ELF-1 (cell line): ENCODE measurements around the gene BRWD1.
"Not testable (repeated sequence)": the region's sequence is repeated elsewhere in the genome, so short reads cannot be mapped to it uniquely, and the experiment has no call there.

Experiments used
- DNase-seq: peaks from one replicate; pipeline ENCODE4 v3.0.0-alpha.2; 2016; ENCODE audit warnings: low read depth, low spot score

The BRWD1 gene

DNA sequence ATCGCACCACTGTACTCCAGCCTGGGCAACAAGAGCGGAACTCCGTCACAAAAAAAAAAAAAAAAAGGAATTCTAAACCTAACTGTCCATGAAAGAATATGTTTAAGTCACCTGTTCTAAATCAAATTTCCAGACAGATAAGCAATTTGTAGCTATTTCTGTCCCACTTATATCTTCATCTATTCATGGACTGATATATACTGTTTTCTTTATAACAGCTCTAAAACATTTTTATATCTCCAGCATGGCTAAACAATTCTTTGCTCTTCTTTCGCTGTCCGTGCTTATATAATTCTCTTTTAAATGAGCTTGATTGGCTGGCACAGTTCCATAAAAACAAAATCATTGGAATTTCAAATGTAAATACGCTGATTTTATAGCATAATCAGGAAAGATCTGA is 30.5 kb downstream of the BRWD1 start:
- no peak for DNase-seq

DNA sequence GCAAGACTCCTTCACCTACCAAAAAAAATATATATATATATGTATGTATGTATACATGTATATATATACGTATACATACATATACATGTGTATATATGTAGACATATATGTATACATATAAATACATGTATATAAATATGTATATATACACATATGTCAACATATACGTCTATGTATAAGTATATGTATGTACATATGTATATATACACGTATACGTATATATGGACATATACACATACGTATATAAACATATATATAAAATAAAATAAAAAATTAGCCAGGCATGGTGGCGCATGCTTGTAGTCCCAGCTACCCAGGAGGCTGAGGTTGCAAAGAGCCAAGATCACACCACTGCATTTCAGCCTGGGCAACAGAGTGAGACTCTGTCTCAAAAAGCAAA is 31.6 kb downstream of the BRWD1 start:
- no peak for DNase-seq

DNA sequence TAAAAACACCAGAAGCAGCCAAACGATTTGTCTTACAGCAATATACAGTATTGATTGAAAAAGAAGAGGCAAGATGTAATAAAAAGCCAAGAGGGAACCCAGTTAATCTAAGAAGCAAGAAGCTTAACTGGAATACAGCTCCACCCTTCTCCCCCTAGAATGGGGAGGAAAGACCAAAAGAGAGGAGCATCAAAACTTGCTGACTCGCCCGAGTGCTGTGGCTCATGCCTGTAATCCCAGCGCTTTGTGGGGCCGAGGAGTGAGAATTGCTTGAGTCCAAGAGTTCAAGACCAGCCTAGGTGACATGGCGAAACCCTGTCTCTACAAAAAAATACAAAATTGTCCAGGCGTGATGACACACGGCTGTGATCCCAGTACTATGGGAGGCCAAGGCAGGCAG is 32.2 kb downstream of the BRWD1 start:
- no peak for DNase-seq

DNA sequence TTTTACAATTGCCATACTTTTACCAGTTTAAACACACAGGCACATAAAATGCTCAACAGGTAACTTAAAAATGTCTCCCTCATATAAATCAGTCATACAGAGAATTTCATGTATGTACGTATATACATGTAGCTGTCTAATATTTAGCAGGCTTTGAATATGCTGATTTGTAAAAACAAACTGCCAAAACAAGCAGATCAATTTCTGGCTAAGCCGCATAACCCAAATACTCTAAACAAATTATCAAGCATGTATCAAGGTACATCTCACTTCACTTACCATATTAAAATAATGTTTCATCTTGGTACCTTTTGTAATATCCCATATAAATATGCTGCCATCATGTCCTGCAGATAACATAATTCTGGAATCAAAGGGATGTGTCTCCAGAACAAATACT is 43.8 kb downstream of the BRWD1 start:
- DNase-seq: no peak

DNA sequence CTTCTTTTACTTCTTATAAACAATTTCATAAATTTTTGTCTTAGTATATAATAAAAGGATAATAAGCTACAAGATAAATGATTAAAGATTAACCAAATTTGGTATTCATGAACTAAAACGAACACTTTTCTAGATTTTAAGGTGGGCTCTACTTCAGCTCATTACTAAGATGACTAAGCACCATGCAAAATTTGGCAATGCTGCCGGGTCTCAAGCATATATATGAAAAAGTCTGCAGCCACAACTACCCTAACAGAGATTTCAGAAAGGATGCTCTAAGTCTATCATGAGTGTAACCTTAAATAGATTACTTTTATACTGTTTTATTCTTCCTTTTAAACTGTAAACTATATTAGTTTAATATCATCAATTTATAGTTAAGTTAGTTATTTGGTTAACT is 47.8 kb downstream of the BRWD1 start:
- no peak for DNase-seq

DNA sequence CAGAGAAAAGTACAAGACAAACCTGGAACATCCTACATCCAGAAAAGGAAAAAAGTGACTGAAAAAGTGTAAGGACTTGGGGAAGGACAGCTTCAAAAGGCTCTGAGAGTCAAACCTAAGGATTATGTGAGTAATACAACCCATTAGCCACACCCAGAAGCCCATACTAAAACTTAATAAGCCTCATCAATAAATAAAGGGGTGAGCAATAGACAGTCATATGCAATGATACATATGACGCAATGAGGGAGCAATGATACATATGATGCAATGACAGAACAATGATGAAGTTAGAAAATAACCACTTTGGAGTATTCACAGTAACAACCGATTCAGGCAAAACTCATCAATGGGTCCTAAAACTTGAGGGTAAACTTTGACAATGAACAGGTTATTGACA is 50.1 kb downstream of the BRWD1 start:
- DNase-seq: no peak

DNA sequence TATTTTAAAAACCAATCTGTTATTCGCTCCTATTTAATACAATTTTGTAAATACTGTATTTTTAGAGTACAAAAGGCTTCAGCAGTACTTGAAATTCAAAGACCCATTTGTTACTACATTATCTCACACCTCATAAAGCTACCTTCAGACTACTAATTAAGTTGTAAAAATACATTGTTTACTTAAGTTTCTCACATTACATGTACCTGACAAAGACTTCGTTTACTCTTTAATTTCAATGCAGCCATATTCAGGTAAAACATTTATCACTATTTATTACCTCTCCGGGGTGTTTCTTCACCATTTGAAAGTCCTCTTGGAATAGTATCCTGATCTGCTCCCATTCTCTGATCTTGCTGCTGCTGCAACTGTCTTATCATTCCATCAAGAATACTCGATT is 55.2 kb downstream of the BRWD1 start:
- no peak for DNase-seq

DNA sequence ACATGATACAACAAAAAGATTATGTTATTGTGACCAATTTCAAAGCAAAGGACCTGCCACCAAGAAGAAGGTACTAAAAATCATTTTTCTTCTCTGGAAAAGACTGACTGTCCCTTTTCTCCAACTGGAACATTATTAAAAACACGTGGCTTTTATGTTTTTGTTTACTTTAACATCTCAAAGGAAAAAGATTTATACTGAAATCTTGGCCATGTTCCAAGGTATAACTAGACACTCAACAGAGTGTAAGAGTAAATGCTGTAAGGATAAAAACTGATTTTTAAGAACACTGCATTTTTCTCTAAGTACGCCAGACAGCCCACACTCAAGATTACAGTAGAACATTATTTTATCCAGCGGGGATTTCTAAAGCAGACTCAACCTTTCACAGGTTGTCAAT is 62.1 kb downstream of the BRWD1 start:
- no peak for DNase-seq

DNA sequence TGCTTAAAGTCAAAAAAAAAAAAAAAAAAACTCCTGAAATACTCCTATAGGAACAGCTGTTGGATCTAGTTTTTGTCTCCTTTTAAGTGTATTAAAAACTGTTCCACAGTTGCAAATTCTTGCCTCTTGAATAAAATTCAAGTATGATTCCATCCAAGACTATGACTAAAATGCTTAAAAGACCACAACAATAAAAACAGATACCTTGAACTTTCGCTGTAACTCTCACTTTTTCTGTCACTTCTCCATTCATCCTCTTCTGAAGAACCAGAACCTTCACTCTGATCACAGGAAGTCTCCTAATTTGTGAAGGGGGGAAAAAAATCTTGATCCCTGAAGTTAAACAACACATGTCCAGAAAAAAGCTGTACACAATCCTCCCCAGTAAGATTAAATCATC is 75.2 kb downstream of the BRWD1 start:
- DNase-seq: no peak

DNA sequence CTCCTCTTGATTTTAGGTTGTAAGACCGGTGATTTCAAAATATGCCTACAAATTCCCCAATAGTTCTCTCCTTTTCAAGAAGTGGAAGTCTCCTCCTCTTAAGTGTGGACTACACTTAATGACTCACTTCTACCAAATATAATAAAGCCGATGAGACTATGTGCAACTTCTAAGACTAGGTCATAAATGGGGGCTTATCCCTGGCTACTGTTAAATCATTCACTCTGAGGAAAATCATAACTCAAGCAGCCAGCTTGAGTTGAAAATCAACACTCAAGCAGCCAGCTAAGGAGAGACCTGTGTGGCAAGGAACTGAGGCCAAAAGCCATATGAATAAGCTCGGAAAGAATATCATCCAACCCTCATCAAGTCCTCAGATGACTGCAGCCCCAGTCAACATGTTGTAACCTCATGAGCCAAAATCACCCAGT is 80.6 kb downstream of the BRWD1 start:
- no peak for DNase-seq

DNA sequence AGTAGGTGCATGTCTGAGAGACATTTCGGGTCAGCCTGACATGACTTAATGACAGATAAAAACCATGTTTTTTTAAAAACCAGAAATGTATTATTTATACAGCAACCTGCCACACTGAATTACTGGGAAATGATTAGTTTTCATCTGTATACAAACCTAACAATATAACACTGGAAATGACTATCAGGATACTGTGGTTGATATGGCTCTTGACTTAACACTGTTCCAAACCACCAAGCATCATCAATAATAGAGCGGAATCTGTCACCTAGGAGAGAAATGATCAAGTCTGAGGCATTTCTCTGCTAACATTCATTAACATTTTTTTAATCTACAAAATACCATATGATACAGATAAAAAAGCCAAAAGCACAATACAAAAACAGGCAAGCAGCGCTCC is 88.5 kb downstream of the BRWD1 start:
- DNase-seq: no peak

DNA sequence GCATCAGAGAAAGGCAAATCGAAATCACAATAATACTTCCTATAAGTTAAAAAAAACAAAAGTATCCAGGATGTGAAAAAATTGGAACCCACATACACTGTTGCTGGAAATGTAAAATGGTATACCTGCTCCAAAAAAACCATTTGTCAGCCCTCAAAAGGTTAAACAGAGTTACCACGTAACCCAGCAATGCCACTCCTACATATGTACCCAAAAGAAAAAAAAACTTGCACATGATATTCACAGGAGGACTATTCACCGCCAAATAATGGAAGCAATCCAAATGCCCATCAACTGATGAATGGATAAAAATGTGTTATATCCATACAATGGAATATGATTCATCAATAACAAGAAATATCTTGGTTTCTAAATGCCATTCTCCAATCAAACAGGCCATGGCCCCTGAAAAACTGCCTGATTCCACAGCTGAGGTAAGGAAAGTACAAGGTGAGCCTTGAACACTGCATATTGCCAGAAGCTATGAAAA is 91.4 kb downstream of the BRWD1 start:
- no peak for DNase-seq

DNA sequence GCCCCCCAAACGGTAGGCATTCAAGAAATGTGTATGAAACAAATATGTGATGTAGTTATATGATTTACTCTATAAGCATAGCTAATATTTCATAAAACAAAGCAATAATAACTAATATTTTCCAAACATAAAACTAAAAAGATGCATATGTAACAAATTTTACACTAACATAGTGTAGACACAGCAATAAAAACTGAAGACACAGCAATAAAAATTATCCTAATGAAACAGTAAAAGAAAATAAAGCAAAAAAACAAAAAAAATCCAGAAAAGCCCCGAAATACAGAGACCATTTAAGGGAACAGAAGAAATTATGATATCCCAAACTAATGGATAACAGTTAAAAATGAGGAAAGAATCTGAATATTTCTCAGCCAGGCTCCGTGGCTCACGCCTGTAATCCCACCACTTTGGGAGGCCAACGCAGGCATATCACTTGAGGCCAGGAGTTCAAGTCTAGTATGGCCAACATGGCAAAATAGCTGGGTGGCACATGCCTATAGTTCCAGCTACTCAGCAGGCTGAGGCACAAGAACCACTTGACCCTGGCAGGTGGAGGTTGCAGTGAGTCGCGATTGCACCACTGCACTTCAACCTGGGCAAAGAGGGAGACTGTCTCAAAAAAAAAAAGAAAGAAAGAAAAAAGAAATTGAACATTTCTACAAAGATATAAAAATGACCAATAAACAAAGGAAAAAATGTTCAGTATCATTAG is 92.0 kb downstream of the BRWD1 start:
- no peak for DNase-seq

DNA sequence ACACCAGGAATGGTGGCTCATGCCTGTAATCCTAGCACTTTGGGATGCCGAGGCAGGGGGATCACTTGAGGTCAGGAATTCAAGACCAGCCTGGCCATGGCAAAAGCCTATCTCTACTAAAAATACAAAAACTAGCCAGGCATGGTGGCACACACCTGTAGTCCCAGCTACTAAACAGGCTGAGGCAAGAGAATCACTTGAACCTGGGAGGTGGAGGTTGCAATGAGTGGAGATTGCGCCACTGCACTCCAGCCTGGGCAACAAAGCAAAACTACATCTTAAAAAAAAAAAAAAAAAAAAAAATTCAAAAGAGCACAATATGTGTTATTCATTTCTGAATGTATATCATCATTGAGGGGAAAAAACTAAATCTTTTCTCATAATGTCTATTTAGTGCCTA is 92.6 kb downstream of the BRWD1 start:
- DNase-seq: not testable (repeated sequence)

DNA sequence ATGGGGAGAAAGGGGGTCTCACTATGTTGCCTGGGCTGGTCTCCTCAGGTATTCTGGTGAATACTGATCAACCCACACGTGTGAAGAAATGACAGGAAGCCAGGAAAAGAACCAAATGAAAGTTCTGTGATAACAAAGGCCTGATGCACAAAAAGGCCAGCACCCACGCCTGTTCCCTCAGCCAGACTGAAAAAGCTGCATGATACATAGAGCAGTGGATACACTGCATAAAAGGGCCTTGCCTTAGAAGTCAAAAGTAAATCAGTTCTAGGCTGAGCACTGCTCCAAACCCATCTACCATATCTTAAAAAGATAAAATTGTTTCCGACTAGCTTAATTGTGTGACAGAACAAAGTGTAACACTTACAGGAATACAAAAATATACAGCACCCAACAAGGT is 93.3 kb downstream of the BRWD1 start:
- DNase-seq: no peak

DNA sequence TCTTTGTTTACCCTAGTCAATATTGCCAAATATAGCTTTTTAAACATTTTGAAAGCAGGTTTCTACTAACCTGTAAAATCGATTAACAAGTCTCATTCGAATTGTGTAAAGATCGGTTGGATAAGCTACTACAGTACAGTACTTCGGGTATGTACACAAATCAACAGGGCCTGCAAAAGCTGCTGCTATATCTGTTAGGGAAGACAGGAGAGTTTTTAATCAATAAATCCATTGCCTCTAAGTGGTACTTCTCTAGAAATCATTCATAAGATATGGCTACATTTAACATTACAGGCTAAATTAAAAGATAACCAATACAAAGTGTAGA is 95.4 kb downstream of the BRWD1 start:
- no peak for DNase-seq

DNA sequence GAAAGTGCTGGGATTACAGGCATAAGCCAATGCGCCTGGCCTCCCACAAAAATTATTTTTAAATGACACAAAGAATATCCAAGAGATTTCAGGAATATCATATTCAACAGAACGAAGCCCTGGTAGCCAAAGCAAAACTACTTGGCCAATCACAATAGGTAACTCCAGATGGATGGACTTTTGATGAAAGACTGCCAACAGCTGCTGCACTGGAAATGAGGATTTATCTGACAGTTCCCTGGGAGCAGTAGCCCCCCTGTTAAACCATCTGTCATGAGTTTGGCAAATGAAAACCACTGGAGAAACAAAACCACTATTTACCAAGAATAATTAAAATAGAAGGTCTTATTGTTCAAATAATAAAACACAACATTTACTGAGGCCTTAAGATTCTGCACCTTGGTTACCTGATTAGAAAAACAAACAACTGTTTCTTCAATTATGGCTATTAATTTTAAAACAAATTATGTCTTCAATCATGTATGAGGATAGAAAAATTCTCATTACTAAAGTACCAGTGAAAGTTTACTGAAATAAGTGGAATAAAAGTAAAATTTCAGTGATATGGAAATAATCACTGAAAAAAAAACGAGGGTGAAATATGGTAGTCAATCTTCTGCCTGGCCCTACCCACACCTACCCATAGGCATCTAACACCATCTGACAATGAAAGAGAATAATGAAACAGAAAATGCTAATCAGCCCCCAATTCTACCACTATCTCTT is 95.9 kb downstream of the BRWD1 start:
- DNase-seq: no peak

DNA sequence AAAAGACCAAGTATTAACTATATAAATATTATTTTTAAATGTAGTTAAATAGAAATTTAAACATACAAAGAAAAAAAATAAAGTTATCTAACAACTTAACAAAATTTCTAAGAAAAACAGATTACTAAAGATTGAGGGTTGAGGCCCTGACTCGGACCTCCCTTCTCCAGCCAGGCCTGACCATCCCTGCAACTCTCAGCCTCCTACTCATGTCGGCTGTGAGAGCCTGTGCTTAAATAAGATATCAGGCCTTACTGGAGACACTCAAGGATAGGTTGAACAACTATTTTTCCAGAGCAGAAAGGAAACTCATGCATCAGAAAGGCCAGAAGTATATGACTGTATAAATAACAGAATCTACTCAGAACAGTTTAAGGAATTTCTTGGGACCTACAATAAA is 97.1 kb downstream of the BRWD1 start:
- DNase-seq: no peak

DNA sequence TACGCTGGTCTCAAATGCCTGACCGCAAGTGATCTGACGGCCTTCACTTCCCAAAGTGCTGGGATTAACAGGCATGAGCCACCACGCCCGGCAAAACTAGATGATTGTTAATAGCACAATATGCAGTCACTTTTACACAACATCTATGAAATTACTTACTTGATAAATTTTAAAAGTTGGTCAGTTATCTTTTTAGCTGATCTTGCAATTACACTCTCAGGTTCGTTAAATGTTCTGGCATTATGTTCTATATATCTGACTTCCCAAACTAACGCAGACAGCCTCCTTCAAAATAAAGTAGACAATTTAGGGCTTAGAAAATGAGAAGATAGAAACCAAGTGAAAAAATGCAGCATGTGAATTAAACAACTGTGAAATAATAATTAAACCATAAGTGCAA is 98.4 kb downstream of the BRWD1 start:
- DNase-seq: no peak

DNA sequence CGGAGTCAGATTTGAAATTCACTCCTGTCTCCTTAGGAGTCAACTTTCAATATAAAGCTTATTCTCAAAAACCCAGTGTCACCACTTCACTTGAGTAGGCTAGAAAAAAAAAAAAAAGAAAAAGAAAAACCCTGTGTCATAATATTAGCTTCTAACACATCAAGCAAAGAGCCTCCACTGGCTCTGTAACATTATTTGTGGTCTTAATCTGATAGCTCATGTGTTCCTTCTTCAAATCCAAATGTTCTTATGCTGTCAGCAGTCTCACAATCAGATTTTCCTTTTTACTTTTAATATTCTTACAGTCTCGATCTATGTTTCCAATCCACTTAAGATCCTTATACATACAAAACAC is 104.1 kb downstream of the BRWD1 start:
- no peak for DNase-seq

DNA sequence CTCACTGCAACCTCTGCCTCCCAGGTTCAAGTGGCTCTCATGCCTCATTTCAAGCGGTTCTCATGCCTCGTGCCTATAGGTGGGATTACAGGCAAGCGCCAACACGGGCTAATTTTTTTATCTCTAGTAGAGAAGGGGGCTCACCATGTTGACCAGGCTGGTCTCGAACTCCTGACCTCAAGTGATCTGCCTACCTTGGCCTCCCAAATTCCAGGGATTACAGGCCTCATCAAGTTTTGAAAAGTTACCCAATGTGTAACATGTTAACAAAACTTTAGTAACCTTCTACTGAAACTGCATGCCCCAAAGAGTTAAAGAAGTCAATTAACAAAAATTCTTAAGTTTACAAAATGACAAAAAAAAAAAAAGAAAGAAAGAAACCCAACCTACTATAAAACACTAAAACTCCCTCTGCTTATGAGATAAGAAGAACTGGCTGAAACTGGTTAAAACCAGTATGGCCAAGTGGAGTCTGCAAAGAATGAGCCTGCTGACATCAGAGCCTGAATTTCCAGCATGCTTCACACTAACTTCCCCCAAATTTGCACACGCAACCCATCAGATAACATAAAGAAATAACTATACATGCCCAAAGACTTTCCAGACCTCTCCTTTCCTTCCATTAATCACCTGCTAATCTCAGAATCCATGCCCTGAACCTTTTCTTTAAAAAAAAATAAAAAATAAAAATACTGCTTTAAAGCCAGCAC is 104.7 kb downstream of the BRWD1 start:
- DNase-seq: peak; percentile 9

DNA sequence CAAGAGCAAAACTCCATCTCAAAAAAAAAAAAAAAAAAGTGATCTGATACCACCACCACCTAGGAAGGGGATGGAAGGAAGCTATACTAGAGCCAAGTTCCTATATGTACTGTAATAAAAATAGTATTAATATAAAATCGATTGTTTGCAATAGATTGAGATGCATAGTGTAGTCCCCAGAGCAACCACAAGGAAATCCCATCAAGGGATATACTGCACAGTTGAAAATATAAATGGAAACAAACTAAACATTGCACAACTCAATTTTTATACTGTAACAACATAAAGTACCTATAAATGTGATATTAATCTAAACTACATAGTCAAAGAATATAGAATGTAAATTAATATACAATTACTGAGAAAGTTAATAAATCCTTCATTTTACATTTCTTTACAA is 109.3 kb downstream of the BRWD1 start:
- DNase-seq: no peak

DNA sequence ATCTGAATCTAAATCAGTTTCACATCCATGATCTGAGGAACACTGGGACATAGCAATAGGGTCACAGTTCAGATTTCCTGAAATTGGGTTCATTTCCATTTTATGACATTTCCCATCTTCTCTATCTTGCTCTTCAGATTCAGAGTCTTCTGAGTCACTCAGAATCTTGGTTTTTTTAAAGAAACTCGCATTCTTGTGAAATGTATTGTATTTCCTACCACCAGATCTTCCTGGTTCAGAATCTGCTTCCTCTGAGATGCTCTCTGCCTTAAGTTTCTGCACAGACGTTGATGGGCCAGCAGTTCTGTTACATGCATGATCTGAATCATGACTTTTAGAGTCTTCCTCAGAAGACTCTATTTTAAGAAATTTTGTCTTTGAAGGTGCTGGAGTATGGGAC is 114.6 kb downstream of the BRWD1 start:
- no peak for DNase-seq
